Lung (tissue), 12 donors: ENCODE data around the gene RGS8. TPM values are rescaled to one million over a fixed set of nuclear protein-coding genes. Genes with fewer than 3 reads are reported as not detected.

Source experiments
- ATAC-seq: fragments of 200-7000 bp; cut with Tn5 transposase; one replicate; pipeline ENCODE4 v1.9.1; 2020; ENCODE audit warnings: moderate number of reproducible peaks; ENCODE audit not compliant: insufficient read depth, low FRiP score
- DNase-seq, 3 donors: peaks; one replicate each; pipeline ENCODE4 v3.0.0-alpha.2; 2013 to 2017
- H3K27ac ChIP-seq, 2 donors: one replicate each; pipeline ENCODE4 v1.5.1; 2013; ENCODE audit warnings: mild to moderate bottlenecking in 2 of 2, moderate library complexity in 2 of 2, control low read depth in 1 of 2, inconsistent platforms in 1 of 2, low read depth in 1 of 2, low read length in 1 of 2
- H3K27me3 ChIP-seq, 3 donors: one replicate each; pipeline ENCODE4 v1.5.1; 2013; ENCODE audit warnings: low read length in 2 of 3; ENCODE audit not compliant: control insufficient read depth in 3 of 3, insufficient read depth in 3 of 3
- H3K36me3 ChIP-seq, 4 donors: one replicate each; pipeline ENCODE4 v1.5.1; 2013; ENCODE audit warnings: low read length in 4 of 4, mild to moderate bottlenecking in 1 of 4, moderate library complexity in 1 of 4; ENCODE audit not compliant: control insufficient read depth in 4 of 4, insufficient read depth in 4 of 4
- H3K4me1 ChIP-seq, 5 donors: one replicate each; pipeline ENCODE4 v1.5.1; 2013; ENCODE audit warnings: low read length in 5 of 5, mild to moderate bottlenecking in 2 of 5, moderate library complexity in 1 of 5; ENCODE audit not compliant: control insufficient read depth in 5 of 5, insufficient read depth in 5 of 5
- H3K4me3 ChIP-seq: one replicate; pipeline ENCODE4 v1.5.1; 2013; ENCODE audit warnings: mild to moderate bottlenecking, control low read depth, moderate library complexity
- H3K9ac ChIP-seq, 2 donors: one replicate each; pipeline ENCODE4 v1.5.1; 2013; ENCODE audit warnings: low read length in 2 of 2, control low read depth in 1 of 2; ENCODE audit not compliant: insufficient read depth in 1 of 2
- H3K9me3 ChIP-seq, 4 donors: one replicate each; pipeline ENCODE4 v1.5.1; 2013; ENCODE audit warnings: low read length in 3 of 4, mild to moderate bottlenecking in 1 of 4, moderate library complexity in 1 of 4; ENCODE audit not compliant: control insufficient read depth in 4 of 4, insufficient read depth in 3 of 4
- WGBS, 2 donors: extraction: QIAGEN DNeasy Blood & Tissue Kit; methylation state at CpG; one replicate each; pipeline ENCODE4 v1.1.7; 2013; 5-methylcytosine and 5-hydroxymethylcytosine counted together
- polyA plus RNA-seq, 2 donors: library from polyadenylated mRNA; stranded (reverse); fragments of 200-250 nt; gene quantifications; one replicate each; pipeline ENCODE4 v1.2.1, GENCODE V29; 2013
- total RNA-seq, 2 donors: library from RNA; depleted of rRNA in 1 of 2; stranded (reverse); fragments of >200 nt in 1 of 2; gene quantifications; one replicate each; pipeline ENCODE4 v1.2.1, GENCODE V29; 2014 to 2021
- TF ChIP-seq, protein P1 (sequence below): IDR thresholded peaks from 2 replicates; pipeline ENCODE4 v1.5.1; 2012; ENCODE audit warnings: mild to moderate bottlenecking; ENCODE audit errors: control extremely low read depth, extremely low read depth
- donor health status: control.
- donor health status: control.
- donor health status: Bipolar disorder and iron deficiency.
- donor health status: healthy.
- donor health status: DM: yes; HTN: yes; CAD: no.

Gene RGS8
- total and polyA plus RNA-seq, 4 donors, result 0.02 to 0.03 (median 0.02) TPM; not detected in 1

DNA sequence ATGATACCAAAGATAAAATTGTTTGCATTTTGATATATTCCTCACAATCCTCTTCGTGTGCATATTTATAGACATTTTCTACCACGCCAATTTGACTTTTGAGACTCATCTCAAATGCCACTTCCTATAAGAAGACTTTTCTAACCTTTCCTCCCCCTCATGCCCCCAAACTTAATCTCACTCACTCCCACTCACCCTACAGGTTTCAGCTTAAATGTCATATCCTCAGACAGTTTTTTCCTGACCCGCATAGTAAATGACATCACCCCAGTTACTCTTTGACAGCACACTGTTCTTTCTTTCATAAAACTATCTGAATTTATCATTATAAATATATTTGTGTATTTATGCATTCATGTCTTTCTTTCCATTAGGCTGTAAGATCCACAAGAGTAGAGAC lies 29.6 kb upstream of the RGS8 start:
- WGBS, 2 donors, result 82 to 88% methylated on average over 3 of the region's 3 CpGs
- DNase-seq (no peak), ATAC-seq (no peak)
- no peak overlapping the region for H3K4me3 ChIP-seq
- H3K36me3 ChIP-seq, result no peaks in the 10 kb centered on the region
- H3K9me3 ChIP-seq, result no peaks in the 10 kb centered on the region
- H3K27me3 ChIP-seq, result no peaks in the 10 kb centered on the region
- TF ChIP-seq, protein P1, sequence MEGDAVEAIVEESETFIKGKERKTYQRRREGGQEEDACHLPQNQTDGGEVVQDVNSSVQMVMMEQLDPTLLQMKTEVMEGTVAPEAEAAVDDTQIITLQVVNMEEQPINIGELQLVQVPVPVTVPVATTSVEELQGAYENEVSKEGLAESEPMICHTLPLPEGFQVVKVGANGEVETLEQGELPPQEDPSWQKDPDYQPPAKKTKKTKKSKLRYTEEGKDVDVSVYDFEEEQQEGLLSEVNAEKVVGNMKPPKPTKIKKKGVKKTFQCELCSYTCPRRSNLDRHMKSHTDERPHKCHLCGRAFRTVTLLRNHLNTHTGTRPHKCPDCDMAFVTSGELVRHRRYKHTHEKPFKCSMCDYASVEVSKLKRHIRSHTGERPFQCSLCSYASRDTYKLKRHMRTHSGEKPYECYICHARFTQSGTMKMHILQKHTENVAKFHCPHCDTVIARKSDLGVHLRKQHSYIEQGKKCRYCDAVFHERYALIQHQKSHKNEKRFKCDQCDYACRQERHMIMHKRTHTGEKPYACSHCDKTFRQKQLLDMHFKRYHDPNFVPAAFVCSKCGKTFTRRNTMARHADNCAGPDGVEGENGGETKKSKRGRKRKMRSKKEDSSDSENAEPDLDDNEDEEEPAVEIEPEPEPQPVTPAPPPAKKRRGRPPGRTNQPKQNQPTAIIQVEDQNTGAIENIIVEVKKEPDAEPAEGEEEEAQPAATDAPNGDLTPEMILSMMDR, result no peak
- no peak overlapping the region for H3K27ac ChIP-seq
- no peak overlapping the region for H3K9ac ChIP-seq
- no peaks in the 10 kb centered on the region for H3K4me1 ChIP-seq

DNA sequence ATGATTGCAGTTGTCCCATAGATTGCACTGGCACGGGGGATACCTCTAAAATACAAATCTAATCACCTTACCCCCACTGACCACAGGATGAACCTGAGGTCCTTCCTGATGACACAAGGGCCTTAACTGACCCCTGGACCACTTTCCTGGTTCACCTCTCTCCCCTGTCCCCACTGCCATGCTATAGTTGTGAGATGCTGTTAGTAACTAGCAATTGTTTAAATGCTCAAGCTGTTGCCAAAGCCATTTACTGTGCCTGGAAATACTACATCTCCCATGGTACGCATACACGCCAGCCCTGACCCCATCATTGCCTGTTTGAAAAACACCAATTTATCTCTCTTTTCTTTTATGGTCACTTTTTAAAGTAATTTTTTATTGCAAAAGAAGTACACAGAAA lies 29.1 kb upstream of the RGS8 start:
- DNase-seq (no peak), ATAC-seq (no peak)
- Histone ChIP-seq H3K9ac (no peak overlapping the region), H3K4me3 (no peak overlapping the region), H3K27me3 (no peaks in the 10 kb centered on the region), H3K9me3 (no peaks in the 10 kb centered on the region), H3K36me3 (no peaks in the 10 kb centered on the region), H3K4me1 (no peaks in the 10 kb centered on the region), H3K27ac (no peak overlapping the region)
- WGBS, 2 donors, result 91 to 93% methylated on average over 3 of the region's 3 CpGs
- TF ChIP-seq, protein P1, result no peak

DNA sequence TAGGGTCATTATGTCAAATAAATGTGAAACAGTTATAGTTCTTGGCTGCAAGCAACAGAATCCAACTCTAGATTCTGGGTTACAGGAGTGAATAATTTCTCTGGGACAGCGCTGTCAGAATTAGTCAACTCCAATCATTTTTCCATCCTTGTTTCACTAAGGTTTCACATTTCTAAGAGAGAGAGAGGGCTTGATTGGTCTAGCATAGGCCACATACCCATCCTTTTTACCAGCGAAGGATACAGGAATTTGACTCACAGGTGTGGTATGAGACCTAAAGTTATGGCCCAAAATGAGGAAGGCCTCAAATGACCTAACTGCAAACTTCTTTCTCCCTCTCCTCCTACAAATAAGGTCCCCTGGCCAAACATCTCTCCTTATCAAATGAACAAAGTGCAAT lies 25.5 kb upstream of the RGS8 start:
- Histone ChIP-seq H3K27ac (no peak overlapping the region), H3K27me3 (no peaks in the 10 kb centered on the region), H3K4me3 (no peak overlapping the region), H3K9me3 (no peaks in the 10 kb centered on the region), H3K9ac (no peak overlapping the region), H3K36me3 (no peaks in the 10 kb centered on the region), H3K4me1 (no peaks in the 10 kb centered on the region)
- WGBS, 2 donors, result 93 to 96% methylated on average over 2 of the region's 2 CpGs
- TF ChIP-seq, protein P1, result no peak
- ATAC-seq (no peak), DNase-seq (no peak)

DNA sequence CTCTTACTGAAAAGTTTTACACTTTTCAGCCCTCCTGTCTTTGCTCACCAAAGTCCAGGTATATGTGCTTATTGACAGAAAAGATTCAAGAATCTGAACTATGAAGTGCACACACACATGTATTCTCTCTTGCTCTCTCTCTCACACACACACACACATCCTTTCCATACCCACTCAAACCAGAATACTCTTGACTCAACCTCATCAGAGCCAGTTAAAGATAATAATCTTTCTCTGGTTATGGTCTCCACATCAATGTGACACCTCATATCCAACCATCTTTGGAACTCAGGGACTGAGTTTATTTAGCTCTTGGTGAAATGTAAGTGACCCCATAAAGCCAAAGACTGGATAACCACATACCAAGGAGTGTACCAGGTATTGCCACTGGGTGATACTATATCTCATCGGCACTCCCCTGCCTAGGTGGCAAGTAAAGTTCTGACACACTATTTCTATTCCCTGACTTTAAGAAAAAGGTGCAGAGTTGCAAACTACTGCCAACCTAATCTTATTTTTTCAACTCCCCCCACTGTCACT lies 24.9 kb upstream of the RGS8 start:
- H3K9me3 ChIP-seq, result no peaks in the 10 kb centered on the region
- WGBS, 2 donors, result 93 to 97% methylated on average over 1 of the region's 1 CpG

More for the DNA sequence above, 24.9 kb upstream of the RGS8 start:
- no peaks in the 10 kb centered on the region for H3K4me1 ChIP-seq
- ATAC-seq (no peak), DNase-seq (no peak)
- no peak overlapping the region for H3K27ac ChIP-seq
- TF ChIP-seq, protein P1, result no peak
- no peaks in the 10 kb centered on the region for H3K36me3 ChIP-seq
- H3K9ac ChIP-seq, result no peak overlapping the region
- H3K4me3 ChIP-seq, result no peak overlapping the region
- no peaks in the 10 kb centered on the region for H3K27me3 ChIP-seq
